Adrenal gland (tissue), 5 donors: ENCODE measurements around the gene SLC22A6.

Experiments
- CTCF ChIP-seq, 6 experiments: fragments of 450-650 bp in 4 of 6; fragments of 200-600 bp in 2 of 6; sonication (generic) in 1 of 6; IDR thresholded peaks; 1 replicate in 5 of 6; 2 replicates in 1 of 6; pipeline versions ENCODE4 v1.5.1 to v1.8.0; 2016 to 2021; ENCODE audit warnings: antibody characterized with exemption in 6 of 6, mild to moderate bottlenecking in 2 of 6, moderate library complexity in 1 of 6
- POLR2A ChIP-seq, 2 donors: fragments of 450-650 bp; IDR thresholded peaks; one replicate each; pipeline ENCODE4 v1.6.1; 2017; ENCODE audit warnings: antibody characterized with exemption in 2 of 2, mild to moderate bottlenecking in 2 of 2, moderate library complexity in 1 of 2
- donor health status: DM: no; HTN: no; CAD: no.

DNA sequence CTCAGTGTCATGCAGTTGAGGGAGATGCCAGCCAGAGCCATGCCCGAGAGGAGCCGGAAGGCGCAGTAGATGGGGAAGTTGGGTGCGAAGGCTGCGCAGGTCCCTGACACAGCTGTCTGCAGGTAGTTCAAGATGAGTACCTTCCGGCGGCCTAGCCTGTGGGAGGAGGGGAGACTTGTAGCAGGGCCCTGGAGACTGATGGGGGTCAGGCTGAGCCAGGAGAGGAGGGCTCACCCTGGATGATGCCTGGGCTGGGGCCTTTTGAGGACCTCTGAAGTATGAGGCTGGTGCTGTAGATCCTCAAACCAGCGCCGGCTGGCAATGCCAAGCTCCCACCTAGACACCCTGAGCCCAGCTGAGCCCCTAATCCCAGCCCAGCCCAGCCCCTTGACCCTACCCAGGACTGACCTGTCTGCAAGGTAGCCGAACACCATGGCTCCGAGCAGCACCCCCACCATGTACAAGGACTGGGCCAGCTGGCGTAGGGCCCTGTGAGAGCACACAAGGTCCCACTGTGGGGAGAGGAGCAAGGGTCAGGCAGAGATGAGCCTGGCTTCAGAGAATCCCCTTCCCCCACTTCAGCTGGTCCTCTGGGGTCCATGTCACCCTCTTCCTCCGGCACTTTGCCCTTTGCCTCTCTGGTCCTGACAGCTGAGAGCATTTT, 1.1 kb downstream of the SLC22A6 start:
- no peak for TF ChIP-seq CTCF (IDR thresholded peaks at IDR 0.05)
- TF ChIP-seq POLR2A (IDR thresholded peaks at IDR 0.05) = no peak
